BLaER1 (cell line): ENCODE measurements around the gene BZW2.

ENCODE experiments used
- H3K27ac ChIP-seq: shearing (Covaris generic); formaldehyde crosslinking; 2 replicates; pipeline ENCODE4 v1.8.1; 2022
- H3K27me3 ChIP-seq: shearing (Covaris generic); formaldehyde crosslinking; 2 replicates; pipeline ENCODE4 v1.8.1; 2022
- H3K36me3 ChIP-seq: shearing (Covaris generic); formaldehyde crosslinking; 2 replicates; pipeline ENCODE4 v1.8.1; 2022
- H3K4me1 ChIP-seq: shearing (Covaris generic); formaldehyde crosslinking; 2 replicates; pipeline ENCODE4 v1.8.1; 2022
- H3K4me2 ChIP-seq: shearing (Covaris generic); formaldehyde crosslinking; 2 replicates; pipeline ENCODE4 v1.8.1; 2022
- H3K4me3 ChIP-seq: shearing (Covaris generic); formaldehyde crosslinking; 2 replicates; pipeline ENCODE4 v1.8.1; 2022
- H3K9ac ChIP-seq: shearing (Covaris generic); formaldehyde crosslinking; 2 replicates; pipeline ENCODE4 v1.8.1; 2022
- H3K9me3 ChIP-seq: shearing (Covaris generic); formaldehyde crosslinking; 2 replicates; pipeline ENCODE4 v1.8.1; 2022
- H4K20me1 ChIP-seq: shearing (Covaris generic); formaldehyde crosslinking; 2 replicates; pipeline ENCODE4 v1.8.1; 2022
- Cebpa-rat ChIP-seq: shearing (Covaris generic); IDR thresholded peaks from 2 replicates; pipeline ENCODE4 v1.8.1; 2022

Gene BZW2

GRCh38 chr7:16645593-16646471 lies at the start of gene BZW2, which contains the start of gene ANKMY2:
Gene BZW2 (plus strand): TSS chr7:16646181. CDS start chr7:16665444, 19,263 bp downstream.
Gene ANKMY2 (minus strand): TSS chr7:16645754. CDS start chr7:16645573, 181 bp downstream.
- Histone ChIP-seq H3K9ac (peak within 1 kb of the TSS; percentile 96), H3K27ac (peak within 1 kb of the TSS; percentile 99), H3K4me2 (peak within 1 kb of the TSS; percentile 94), H3K4me3 (peak within 1 kb of the TSS; percentile 94), H3K36me3 (peaks cover 7% of the 10 kb centered on the region; the same call in 1 of the 2 replicates), H3K9me3 (no peaks in the 10 kb centered on the region), H3K27me3 (no peaks in the 10 kb centered on the region), H3K4me1 (peaks cover 43% of the 10 kb centered on the region), H4K20me1 (peaks cover 59% of the 10 kb centered on the region)
- no peak for TF ChIP-seq Cebpa-rat

- H3K4me1 ChIP-seq, result no peaks in the 10 kb centered on the region
- H3K4me2 ChIP-seq, result no peak overlapping the region
- peaks cover 41% of the 10 kb centered on the region for H3K36me3 ChIP-seq
- no peak overlapping the region for H3K9ac ChIP-seq
- H3K27ac ChIP-seq, result no peak overlapping the region
- TF ChIP-seq Cebpa-rat, result no peak
- H3K9me3 ChIP-seq, result no peaks in the 10 kb centered on the region
- no peak overlapping the region for H3K4me3 ChIP-seq
- no peaks in the 10 kb centered on the region for H4K20me1 ChIP-seq
- H3K27me3 ChIP-seq, result no peaks in the 10 kb centered on the region
Observed at GRCh38 chr7:16598015-16598414, 48.0 kb upstream of the BZW2 start.

DNA sequence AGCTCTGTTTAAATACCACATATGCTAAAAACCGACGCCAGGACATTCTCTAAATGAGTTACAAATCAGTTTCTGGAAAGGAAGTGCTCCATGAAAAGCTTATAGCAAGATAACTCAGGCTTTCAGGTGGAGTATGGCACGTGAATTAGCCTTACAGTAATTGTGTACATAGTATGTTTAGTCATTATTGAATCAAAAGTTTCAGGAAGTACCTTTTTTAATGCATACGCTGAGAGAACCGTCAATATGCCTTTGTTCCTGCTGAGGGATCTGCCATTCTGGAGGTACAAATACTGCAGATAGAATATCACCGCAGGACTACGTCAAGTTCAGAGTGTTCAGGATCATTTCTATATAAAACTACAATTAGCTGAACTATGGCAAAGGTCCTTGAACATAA lies 46.1 kb upstream of the BZW2 start:
- Histone ChIP-seq H3K4me3 (no peak overlapping the region), H3K36me3 (peaks cover 53% of the 10 kb centered on the region), H3K9ac (no peak overlapping the region), H3K4me1 (no peaks in the 10 kb centered on the region), H3K27me3 (no peaks in the 10 kb centered on the region), H3K9me3 (no peaks in the 10 kb centered on the region), H4K20me1 (no peaks in the 10 kb centered on the region), H3K27ac (no peak overlapping the region), H3K4me2 (no peak overlapping the region)
- TF ChIP-seq Cebpa-rat, result no peak

DNA sequence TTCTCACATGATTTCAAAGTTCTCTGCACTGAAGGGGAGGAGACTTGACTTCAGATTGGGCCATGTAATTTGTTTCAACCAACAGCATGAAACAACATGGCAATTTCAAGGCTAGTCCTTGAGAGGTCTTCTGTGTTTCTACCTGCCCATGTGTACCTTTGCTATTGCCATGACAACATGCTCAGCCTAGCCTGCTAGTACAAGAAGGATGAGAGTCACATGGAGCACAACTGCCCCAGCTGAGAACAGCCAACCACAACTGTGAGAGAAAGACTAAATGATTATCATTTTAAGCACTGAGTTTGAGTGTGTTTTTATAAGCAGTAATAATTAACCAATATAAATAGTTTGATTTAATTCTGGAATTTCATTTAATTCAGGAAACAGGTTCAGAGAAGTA lies 42.3 kb upstream of the BZW2 start:
- no peak overlapping the region for H3K9ac ChIP-seq
- H3K9me3 ChIP-seq, result no peaks in the 10 kb centered on the region
- H3K27ac ChIP-seq, result no peak overlapping the region
- H3K4me2 ChIP-seq, result no peak overlapping the region
- peaks cover 78% of the 10 kb centered on the region for H3K36me3 ChIP-seq
- no peaks in the 10 kb centered on the region for H4K20me1 ChIP-seq
- H3K4me1 ChIP-seq, result no peaks in the 10 kb centered on the region
- TF ChIP-seq Cebpa-rat, result no peak
- H3K4me3 ChIP-seq, result no peak overlapping the region
- no peaks in the 10 kb centered on the region for H3K27me3 ChIP-seq

GRCh38 chr7:16604054-16604453 lies 41.9 kb upstream of the BZW2 start:
- Histone ChIP-seq H3K36me3 (peaks cover 78% of the 10 kb centered on the region), H3K27ac (no peak overlapping the region), H4K20me1 (no peaks in the 10 kb centered on the region), H3K4me3 (no peak overlapping the region), H3K4me1 (no peaks in the 10 kb centered on the region), H3K9ac (no peak overlapping the region), H3K9me3 (no peaks in the 10 kb centered on the region), H3K4me2 (no peak overlapping the region), H3K27me3 (no peaks in the 10 kb centered on the region)
- no peak for TF ChIP-seq Cebpa-rat

DNA sequence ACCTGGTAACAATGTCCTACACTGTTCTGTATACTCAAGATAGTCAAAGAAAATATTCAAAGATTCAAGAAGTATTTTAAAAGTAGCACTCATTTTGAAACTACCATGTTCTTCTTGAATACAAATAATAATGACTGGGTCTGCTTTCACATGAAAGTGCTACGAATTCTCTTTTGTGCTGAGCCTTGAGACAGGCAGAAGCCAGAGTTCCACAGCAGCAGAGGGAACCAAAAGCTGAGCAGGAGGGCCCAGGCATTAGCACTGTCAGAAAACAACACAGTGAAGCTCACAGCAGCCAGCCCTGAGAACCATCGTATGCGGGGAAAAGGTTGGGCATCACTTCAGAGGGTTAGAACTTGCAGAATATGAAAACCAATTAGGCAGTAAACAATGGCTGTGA lies 39.3 kb upstream of the BZW2 start:
- TF ChIP-seq Cebpa-rat, result no peak
- H3K27me3 ChIP-seq, result no peaks in the 10 kb centered on the region
- no peaks in the 10 kb centered on the region for H3K4me1 ChIP-seq
- H4K20me1 ChIP-seq, result no peaks in the 10 kb centered on the region
- no peaks in the 10 kb centered on the region for H3K9me3 ChIP-seq
- no peak overlapping the region for H3K9ac ChIP-seq
- H3K4me2 ChIP-seq, result no peak overlapping the region
- no peak overlapping the region for H3K4me3 ChIP-seq
- H3K36me3 ChIP-seq, result peaks cover 71% of the 10 kb centered on the region
- no peak overlapping the region for H3K27ac ChIP-seq

DNA sequence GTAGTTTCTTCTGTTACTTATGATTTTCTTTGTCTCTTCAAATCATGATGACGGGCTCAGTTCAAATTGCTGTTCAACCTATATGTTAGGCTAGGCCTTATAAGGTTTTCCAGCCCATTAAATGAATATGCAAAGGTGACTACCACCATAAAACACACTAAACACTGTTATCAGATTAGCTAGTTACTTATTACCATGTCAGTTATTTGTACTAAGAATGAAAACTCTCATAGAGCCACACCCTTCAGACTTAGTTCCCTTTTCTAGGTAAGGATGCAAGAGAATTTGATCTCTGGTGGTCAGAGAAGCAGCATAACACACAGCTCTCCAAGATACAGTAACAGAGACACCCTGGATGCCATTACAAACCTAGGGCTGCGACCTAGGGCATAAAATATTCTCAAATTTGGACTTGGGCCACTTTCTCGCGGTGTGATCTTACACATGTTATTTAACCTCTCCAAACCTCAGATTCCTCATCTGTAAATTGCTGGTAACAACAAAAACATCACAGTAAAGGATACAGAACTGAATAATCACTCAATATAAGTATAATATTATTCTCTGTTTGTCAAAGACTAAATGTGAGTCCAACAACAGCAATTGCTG lies 36.0 kb upstream of the BZW2 start:
- Histone ChIP-seq H3K36me3 (peaks cover 65% of the 10 kb centered on the region), H3K4me2 (no peak overlapping the region), H3K9ac (no peak overlapping the region), H3K27me3 (no peaks in the 10 kb centered on the region), H3K4me1 (no peaks in the 10 kb centered on the region), H4K20me1 (no peaks in the 10 kb centered on the region), H3K9me3 (no peaks in the 10 kb centered on the region), H3K27ac (no peak overlapping the region), H3K4me3 (no peak overlapping the region)
- TF ChIP-seq Cebpa-rat, result no peak

DNA sequence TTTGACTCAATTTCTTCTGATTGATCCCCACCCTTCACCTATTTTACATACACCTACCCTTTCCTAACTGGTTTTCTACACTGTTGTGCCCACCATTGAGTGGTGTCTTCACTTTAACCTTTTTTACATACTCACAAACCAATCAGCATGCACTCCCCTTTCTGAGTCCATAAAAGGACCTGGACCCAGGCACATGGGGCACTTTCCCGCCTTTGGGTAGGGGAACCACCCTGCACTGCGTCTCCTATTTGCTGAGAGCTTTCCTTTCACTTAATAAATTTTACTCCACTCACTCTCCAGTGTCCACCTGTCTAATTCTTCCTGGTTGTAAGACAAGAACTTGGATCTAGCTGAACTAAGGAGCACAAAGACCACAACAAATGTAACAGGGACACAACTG lies 34.3 kb upstream of the BZW2 start:
- no peaks in the 10 kb centered on the region for H4K20me1 ChIP-seq
- H3K36me3 ChIP-seq, result peaks cover 65% of the 10 kb centered on the region
- H3K27ac ChIP-seq, result no peak overlapping the region
- no peaks in the 10 kb centered on the region for H3K27me3 ChIP-seq
- H3K4me2 ChIP-seq, result no peak overlapping the region
- TF ChIP-seq Cebpa-rat, result no peak
- no peaks in the 10 kb centered on the region for H3K9me3 ChIP-seq
- H3K4me1 ChIP-seq, result no peaks in the 10 kb centered on the region
- no peak overlapping the region for H3K9ac ChIP-seq
- no peak overlapping the region for H3K4me3 ChIP-seq

- H3K4me2 ChIP-seq, result no peak overlapping the region
- no peak for TF ChIP-seq Cebpa-rat
- no peaks in the 10 kb centered on the region for H3K9me3 ChIP-seq
- no peak overlapping the region for H3K4me3 ChIP-seq
- peaks cover 62% of the 10 kb centered on the region for H3K36me3 ChIP-seq
- H4K20me1 ChIP-seq, result no peaks in the 10 kb centered on the region
- no peaks in the 10 kb centered on the region for H3K27me3 ChIP-seq
- no peak overlapping the region for H3K9ac ChIP-seq
- no peaks in the 10 kb centered on the region for H3K4me1 ChIP-seq
- H3K27ac ChIP-seq, result no peak overlapping the region
Observed at GRCh38 chr7:16615228-16615627, 30.8 kb upstream of the BZW2 start.

DNA sequence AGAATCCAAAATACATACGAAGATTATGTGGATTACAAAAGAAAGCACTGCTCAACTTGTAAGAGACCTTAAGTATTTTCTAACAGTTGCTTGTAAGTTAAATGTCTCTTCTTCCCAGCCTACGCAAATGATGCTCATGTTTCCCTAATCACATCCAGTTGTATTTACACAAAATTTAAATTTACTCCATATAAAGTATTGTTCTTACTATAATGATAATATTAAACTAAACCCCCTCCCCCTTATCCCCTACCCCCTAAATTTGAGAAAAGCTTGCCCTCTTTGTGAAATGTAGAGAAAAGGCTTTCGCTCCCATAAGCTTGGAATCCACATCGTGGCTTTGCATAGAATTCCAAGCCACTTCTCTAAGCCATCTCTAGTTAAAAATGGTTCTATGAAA lies 29.9 kb upstream of the BZW2 start:
- Histone ChIP-seq H3K4me2 (no peak overlapping the region), H4K20me1 (no peaks in the 10 kb centered on the region), H3K4me3 (no peak overlapping the region), H3K9ac (no peak overlapping the region), H3K9me3 (no peaks in the 10 kb centered on the region), H3K27me3 (no peaks in the 10 kb centered on the region), H3K27ac (no peak overlapping the region), H3K36me3 (peaks cover 63% of the 10 kb centered on the region), H3K4me1 (no peaks in the 10 kb centered on the region)
- TF ChIP-seq Cebpa-rat, result no peak
